OCI-LY7 (cell line): ENCODE results near the gene MACROD2. TPM values are rescaled to one million over a fixed set of nuclear protein-coding genes. Genes with fewer than 3 reads are reported as not detected.

Experiments used
- BruUV-seq: library from RNA; stranded (reverse); fragments of 400-500 nt; replicated peaks from 2 replicates; lab custom pipeline; 2021; lab: Mats Ljungman, UMichigan
- CTCF ChIA-PET: fragments of 300-600 bp; sonication (Branson Sonifier 250); formaldehyde crosslinking; loops from one replicate; lab custom pipeline; 2022; ENCODE audit warnings: antibody characterized with exemption; ENCODE audit not compliant: unreplicated experiment; lab: Charles Lee
- POLR2A ChIA-PET: fragments of 300-600 bp; sonication (Branson Sonifier 250); formaldehyde crosslinking; loops from one replicate; lab custom pipeline; 2022; ENCODE audit warnings: antibody characterized with exemption; lab: Charles Lee
- DNase-seq: peaks from one replicate; pipeline ENCODE4 v3.0.0-alpha.2; 2015; ENCODE audit warnings: low spot score
- H2AFZ ChIP-seq: fragments of 200-600 bp; sonication (generic), shearing (Covaris generic); 2 replicates; pipeline ENCODE4 v1.6.1; 2014; ENCODE audit warnings: mild to moderate bottlenecking, antibody characterized with exemption, low read length, moderate library complexity
- H3K27ac ChIP-seq: fragments of 200-600 bp; sonication (generic); 2 replicates; pipeline ENCODE4 v1.5.1; 2014; ENCODE audit warnings: mixed run types, low read depth, mild to moderate bottlenecking, moderate library complexity, low read length, inconsistent platforms; ENCODE audit not compliant: poor library complexity, severe bottlenecking
- H3K36me3 ChIP-seq: fragments of 200-600 bp; sonication (generic); 2 replicates; pipeline ENCODE4 v1.6.1; 2014; ENCODE audit warnings: mild to moderate bottlenecking, antibody characterized with exemption, low read length, moderate library complexity, mixed read lengths; ENCODE audit not compliant: insufficient read depth
- H3K4me1 ChIP-seq: fragments of 200-600 bp; sonication (generic); 2 replicates; pipeline ENCODE4 v1.5.1; 2014; ENCODE audit warnings: mild to moderate bottlenecking, low read length; ENCODE audit not compliant: insufficient read depth, poor library complexity, severe bottlenecking
- H3K4me2 ChIP-seq: fragments of 200-600 bp; sonication (generic); 2 replicates; pipeline ENCODE4 v1.6.1; 2014; ENCODE audit warnings: mild to moderate bottlenecking, low read length
- H3K4me3 ChIP-seq: fragments of 200-600 bp; sonication (generic); 2 replicates; pipeline ENCODE4 v1.5.1; 2014; ENCODE audit warnings: mild to moderate bottlenecking, low read depth, low read length; ENCODE audit not compliant: poor library complexity, severe bottlenecking
- H3K79me2 ChIP-seq: fragments of 200-600 bp; sonication (generic); 2 replicates; pipeline ENCODE4 v1.6.1; 2016; ENCODE audit warnings: low read depth, mild to moderate bottlenecking, low read length, moderate library complexity, mixed read lengths; ENCODE audit not compliant: insufficient read depth
- H3K9me2 ChIP-seq: fragments of 200-600 bp; sonication (generic); 2 replicates; pipeline ENCODE4 v1.6.1; 2016; ENCODE audit warnings: mild to moderate bottlenecking, low read length, mixed read lengths; ENCODE audit not compliant: insufficient read depth
- H3K9me3 ChIP-seq: fragments of 200-600 bp; sonication (generic); 2 replicates; pipeline ENCODE4 v1.6.1; 2014; ENCODE audit warnings: mild to moderate bottlenecking, mixed run types, low read length, mixed read lengths
- H4K20me1 ChIP-seq: fragments of 200-600 bp; sonication (generic); 2 replicates; pipeline ENCODE4 v1.6.1; 2014; ENCODE audit warnings: mild to moderate bottlenecking, antibody characterized with exemption, low read length, moderate library complexity, mixed read lengths; ENCODE audit not compliant: insufficient read depth
- CTCF ChIP-seq: fragments of 200-600 bp; sonication (generic); conservative IDR thresholded peaks from 2 replicates; pipeline ENCODE4 v1.5.1; 2014; ENCODE audit warnings: mild to moderate bottlenecking, antibody characterized with exemption, low read length, moderate library complexity, mixed read lengths
- EZH2phosphoT487 ChIP-seq: fragments of 200-600 bp; sonication (generic); IDR thresholded peaks from 2 replicates; pipeline ENCODE4 v1.6.1; 2018; ENCODE audit warnings: low read depth, borderline replicate concordance, mild to moderate bottlenecking, mixed run types, antibody characterized with exemption, low read length, moderate library complexity, mixed read lengths
- intact Hi-C: fragments of 100-400 bp; cut with micrococcal nuclease; formaldehyde crosslinking; loops from one replicate; pipeline ENCODE4 v1.10.0; 2022; ENCODE audit not compliant: unreplicated experiment
- total RNA-seq, 2 experiments: library from RNA; depleted of rRNA in 1 of 2; stranded (reverse); fragments of >200 nt in 1 of 2; shearing (Covaris generic) in 1 of 2; gene quantifications; 2 replicates each; pipeline ENCODE4 v1.2.3, GENCODE V29; 2014 to 2022

MACROD2 gene
- total RNA-seq, 2 experiments from 2014 or later: 0.09 to 4.5 TPM

- Histone ChIP-seq H4K20me1 (no peaks in the 10 kb centered on the region), H3K36me3 (no peaks in the 10 kb centered on the region), H3K27ac (no peak overlapping the region), H3K9me3 (no peaks in the 10 kb centered on the region), H2AFZ (no peak overlapping the region), H3K4me1 (no peaks in the 10 kb centered on the region), H3K4me2 (no peak overlapping the region), H3K9me2 (no peaks in the 10 kb centered on the region), H3K79me2 (no peaks in the 10 kb centered on the region), H3K4me3 (no peak overlapping the region)
- ChIA-PET POLR2A (interaction anchor here (0.6 to 0.7 kb wide), 2 partner anchors 163 to 1334 kb away, joined by 4 read pairs; no protein-coding TSS in a partner anchor), CTCF (no interaction called here)
- intact Hi-C loops: no loop called here
- no peak for DNase-seq
- TF ChIP-seq CTCF: no peak
- TF ChIP-seq EZH2phosphoT487: no peak
- BruUV-seq: no TSS peak
These were observed 1367.5 kb downstream of the MACROD2 start for GRCh38 chr20:15362849-15363248.

- H3K27ac ChIP-seq: no peak overlapping the region
- no peak for TF ChIP-seq EZH2phosphoT487
- no peak for TF ChIP-seq CTCF
- H3K9me3 ChIP-seq: no peaks in the 10 kb centered on the region
- BruUV-seq: no TSS peak
- ChIA-PET CTCF (no interaction called here), POLR2A (no interaction called here)
- intact Hi-C loops: no loop called here
- no peaks in the 10 kb centered on the region for H3K79me2 ChIP-seq
- no peaks in the 10 kb centered on the region for H3K4me1 ChIP-seq
- H2AFZ ChIP-seq: no peak overlapping the region
- no peak overlapping the region for H3K4me2 ChIP-seq
- DNase-seq: no peak
- no peaks in the 10 kb centered on the region for H3K36me3 ChIP-seq
- H3K4me3 ChIP-seq: no peak overlapping the region
- H3K9me2 ChIP-seq: no peaks in the 10 kb centered on the region
- H4K20me1 ChIP-seq: no peaks in the 10 kb centered on the region
These were observed 1369.5 kb downstream of the MACROD2 start for GRCh38 chr20:15364781-15365180.

GRCh38 chr20:15370370-15370769, 1375.1 kb downstream of the MACROD2 start:
- no peaks in the 10 kb centered on the region for H4K20me1 ChIP-seq
- intact Hi-C loops: no loop called here
- ChIA-PET POLR2A (interaction anchor here (0.8 kb wide), 1 partner anchor 37 kb away, joined by 3 read pairs; no protein-coding TSS in a partner anchor), CTCF (no interaction called here)
- no peaks in the 10 kb centered on the region for H3K36me3 ChIP-seq
- H3K4me2 ChIP-seq: no peak overlapping the region
- H3K4me1 ChIP-seq: no peaks in the 10 kb centered on the region
- H3K9me3 ChIP-seq: no peaks in the 10 kb centered on the region
- no peaks in the 10 kb centered on the region for H3K9me2 ChIP-seq
- H2AFZ ChIP-seq: no peak overlapping the region
- no peak for DNase-seq
- TF ChIP-seq EZH2phosphoT487 (no peak), CTCF (no peak)
- BruUV-seq: no TSS peak
- no peak overlapping the region for H3K27ac ChIP-seq
- no peaks in the 10 kb centered on the region for H3K79me2 ChIP-seq
- H3K4me3 ChIP-seq: no peak overlapping the region
